Measurements from ENCODE around the gene EMC8. TPM values are rescaled to one million over a fixed set of nuclear protein-coding genes. Genes with fewer than 3 reads are reported as not detected.

The EMC8 gene
- total and polyA plus RNA-seq, 8 donors = 1.8 to 38.8 (median 16.4) TPM

- no peak for DNase-seq
- Histone ChIP-seq H3K27me3 (peaks cover 0 to 42% (median 0%) of the 10 kb centered on the region in 3 donors), H3K27ac (no peak overlapping the region), H3K4me1 (peaks cover 0 to 9% (median 1%) of the 10 kb centered on the region in 4 donors), H3K9me3 (no peaks in the 10 kb centered on the region), H3K4me3 (no peak overlapping the region), H3K36me3 (no peaks in the 10 kb centered on the region)
- intact Hi-C loops (cut with DNase I; ENCODE audit: low total_unique reads) = loop anchor here (10.0 kb wide), 1 partner anchor 69 kb away; no protein-coding TSS in a partner anchor
- TF ChIP-seq CTCF (IDR thresholded peaks at IDR 0.05) (no peak), EP300 (IDR thresholded peaks at IDR 0.05) (no peak), POLR2AphosphoS5 (IDR thresholded peaks at IDR 0.05) (no peak), POLR2A (IDR thresholded peaks at IDR 0.05) (no peak)
- WGBS, 5 donors = 89 to 96% (median 94%) methylated on average over 14 of the region's 14 CpGs
These were observed 16.8 kb upstream of the EMC8 start for GRCh38 chr16:85816159-85816558.

DNA sequence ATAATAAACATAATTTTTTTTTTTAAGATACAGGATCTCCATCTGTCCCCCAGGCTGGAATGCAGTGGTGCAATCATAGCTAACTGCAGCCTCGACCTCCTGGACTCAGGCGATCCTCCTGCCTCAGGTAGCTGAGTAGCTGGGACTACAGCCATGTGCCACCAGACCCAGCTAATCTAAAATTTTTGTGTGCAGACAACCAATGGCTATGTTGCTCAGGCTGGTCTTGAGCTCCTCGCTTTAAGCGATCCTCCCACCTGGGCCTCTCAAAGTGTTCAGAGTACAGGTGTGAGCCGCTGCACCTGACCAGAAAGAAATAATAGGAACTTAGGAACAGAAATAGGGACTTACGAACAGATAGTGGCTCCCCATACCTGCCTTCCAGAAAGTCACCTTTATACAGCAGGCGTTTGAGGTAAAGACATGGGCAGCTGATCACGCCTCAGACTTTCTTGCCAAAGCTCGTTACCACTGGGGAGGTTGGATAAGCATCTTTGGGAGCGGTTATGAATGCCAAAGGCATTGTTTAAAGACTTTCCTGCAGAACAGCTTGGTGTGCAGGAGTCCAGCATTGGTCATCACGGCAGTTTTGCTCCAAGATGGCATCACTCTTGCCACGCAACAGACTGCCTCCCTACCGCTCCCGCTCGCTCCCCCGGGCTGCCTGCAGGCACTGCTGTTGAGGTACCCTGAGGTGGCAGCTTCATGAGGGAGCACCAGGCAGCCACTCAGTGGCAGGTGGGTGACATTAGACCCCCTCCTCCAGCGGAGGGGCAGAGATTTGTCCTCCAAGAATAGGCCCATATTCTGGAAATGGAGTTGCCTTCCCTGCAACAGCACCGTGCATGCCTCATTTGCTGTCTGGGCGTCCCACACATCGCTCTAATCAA is 13.7 kb upstream of the EMC8 start:
- no peak for DNase-seq
- no peaks in the 10 kb centered on the region for H3K9me3 ChIP-seq
- intact Hi-C loops (cut with DNase I; ENCODE audit: low total_unique reads) = loop anchor here (10.0 kb wide), 1 partner anchor 72 kb away; no protein-coding TSS in a partner anchor
- H3K27me3 ChIP-seq = peaks cover 0 to 37% (median 0%) of the 10 kb centered on the region in 3 donors
- TF ChIP-seq EP300 (IDR thresholded peaks at IDR 0.05) (no peak), POLR2A (IDR thresholded peaks at IDR 0.05) (no peak), CTCF (IDR thresholded peaks at IDR 0.05) (no peak), POLR2AphosphoS5 (IDR thresholded peaks at IDR 0.05) (no peak)
- H3K4me3 ChIP-seq = no peak overlapping the region
- no peaks in the 10 kb centered on the region for H3K36me3 ChIP-seq
- H3K4me1 ChIP-seq = no peaks in the 10 kb centered on the region
- 75 to 80% (median 77%) methylated on average over 17 to 20 of the region's 20 CpGs for WGBS, 5 donors
- no peak overlapping the region for H3K27ac ChIP-seq

- Histone ChIP-seq H3K4me1 (no peaks in the 10 kb centered on the region), H3K36me3 (peaks cover 1 to 2% (median 2%) of the 10 kb centered on the region in 4 donors), H3K27me3 (peaks cover 0 to 37% (median 0%) of the 10 kb centered on the region in 3 donors), H3K27ac (no peak overlapping the region), H3K9me3 (no peaks in the 10 kb centered on the region), H3K4me3 (no peak overlapping the region)
- TF ChIP-seq POLR2AphosphoS5 (IDR thresholded peaks at IDR 0.05) = no peak
- TF ChIP-seq POLR2A (IDR thresholded peaks at IDR 0.05) = no peak
- no peak for TF ChIP-seq EP300 (IDR thresholded peaks at IDR 0.05)
- no peak for TF ChIP-seq CTCF (IDR thresholded peaks at IDR 0.05)
- intact Hi-C loops (cut with DNase I; ENCODE audit: low total_unique reads) = loop anchor here (10.0 kb wide), 1 partner anchor 73 kb away; no protein-coding TSS in a partner anchor
- WGBS, 5 donors = 43 to 54% (median 48%) methylated on average over 34 to 37 of the region's 37 CpGs
- DNase-seq = no peak
These were observed 12.9 kb upstream of the EMC8 start for GRCh38 chr16:85812031-85812807.

- WGBS, 5 donors = 84 to 92% (median 86%) methylated on average over 7 of the region's 7 CpGs
- Histone ChIP-seq H3K27me3 (peaks cover 0 to 37% (median 0%) of the 10 kb centered on the region in 3 donors), H3K36me3 (peaks cover 16 to 17% (median 16%) of the 10 kb centered on the region in 4 donors), H3K4me1 (no peaks in the 10 kb centered on the region), H3K9me3 (no peaks in the 10 kb centered on the region), H3K27ac (no peak overlapping the region), H3K4me3 (no peak overlapping the region)
- intact Hi-C loops (cut with DNase I; ENCODE audit: low total_unique reads) = loop anchor here (10.0 kb wide), 1 partner anchor 74 kb away; no protein-coding TSS in a partner anchor
- TF ChIP-seq EP300 (IDR thresholded peaks at IDR 0.05) = no peak
- TF ChIP-seq POLR2AphosphoS5 (IDR thresholded peaks at IDR 0.05) = no peak
- TF ChIP-seq POLR2A (IDR thresholded peaks at IDR 0.05) = no peak
- no peak for TF ChIP-seq CTCF (IDR thresholded peaks at IDR 0.05)
- no peak for DNase-seq
These were observed 11.4 kb upstream of the EMC8 start for GRCh38 chr16:85810742-85811115.

Data from stomach (tissue), 9 donors.